Transverse colon (tissue), 3 donors: Measurements from ENCODE around the gene PRDM5.

Experiments used
- CTCF ChIP-seq, 5 experiments: fragments of 200-600 bp in 3 of 5; fragments of 450-650 bp in 2 of 5; sonication (generic) in 3 of 5; IDR thresholded peaks; 1 replicate in 2 of 5; 2 replicates in 3 of 5; pipeline ENCODE4 v1.5.1; 2016 to 2017; ENCODE audit warnings: antibody characterized with exemption in 5 of 5, inconsistent platforms in 3 of 5, mild to moderate bottlenecking in 2 of 5, moderate library complexity in 1 of 5
- POLR2A ChIP-seq: fragments of 450-650 bp; IDR thresholded peaks from one replicate; pipeline ENCODE4 v1.6.1; 2016; ENCODE audit warnings: antibody characterized with exemption, mild to moderate bottlenecking, moderate library complexity

- TF ChIP-seq CTCF (IDR thresholded peaks at IDR 0.05), result no peak
- TF ChIP-seq POLR2A, result no peak
Measured at GRCh38 chr4:120844528-120844921, 78.0 kb downstream of the PRDM5 start.
